HepG2 (cell line): Measurements from ENCODE around the gene SP5. TPM values are rescaled to one million over a fixed set of nuclear protein-coding genes. Genes with fewer than 3 reads are reported as not detected.

ENCODE experiments used
- GPN1 ChIP-seq: sonication (generic); formaldehyde crosslinking; IDR thresholded peaks from 2 replicates; pipeline ENCODE4 v1.5.1; 2020; ENCODE audit warnings: missing genetic modification reagents, borderline replicate concordance
- KDM6A ChIP-seq: IDR thresholded peaks from 2 replicates; pipeline ENCODE4 v1.6.1; 2016; ENCODE audit warnings: low read depth
- MLLT10 ChIP-seq: sonication (generic); formaldehyde crosslinking; IDR thresholded peaks from 2 replicates; pipeline ENCODE4 v1.4.0; 2020; ENCODE audit warnings: missing genetic modification reagents
- NFKBIZ ChIP-seq: IDR thresholded peaks from 2 replicates; pipeline ENCODE4 v1.6.1; 2018; ENCODE audit warnings: missing genetic modification reagents, missing compliant biosample characterization
- PPARG ChIP-seq: conservative IDR thresholded peaks from 2 replicates; pipeline ENCODE4 v1.6.1; 2016; ENCODE audit warnings: missing biosample characterization, missing genetic modification reagents
- SCMH1 ChIP-seq: sonication (generic); formaldehyde crosslinking; IDR thresholded peaks from 2 replicates; pipeline ENCODE4 v1.9.0; 2021; ENCODE audit warnings: missing genetic modification reagents, mild to moderate bottlenecking, borderline replicate concordance
- TEAD2 ChIP-seq: sonication (generic); formaldehyde crosslinking; IDR thresholded peaks from 2 replicates; pipeline ENCODE4 v1.9.0; 2021; ENCODE audit warnings: missing genetic modification reagents
- ZMYM4 ChIP-seq: sonication (generic); formaldehyde crosslinking; IDR thresholded peaks from 2 replicates; pipeline ENCODE4 v1.8.1; 2023; ENCODE audit warnings: mild to moderate bottlenecking, missing genetic modification reagents
- ZNF3 ChIP-seq: IDR thresholded peaks from 2 replicates; pipeline ENCODE4 v1.7.0; 2017; ENCODE audit warnings: inconsistent platforms
- polyA plus RNA-seq, 8 experiments: library from polyadenylated mRNA; depleted of rRNA in 3 of 8; stranded (reverse) in 7 of 8; unstranded in 1 of 8; fragments of >200 nt; fragmentation: Illumina TruSeq in 4 of 8; extraction: Trizol in 4 of 8; gene quantifications; 2 replicates each; pipeline versions ENCODE4 v1.2.1 to v1.2.3, GENCODE V29; 2011 to 2016; ENCODE audit warnings: low read depth in 4 of 8, missing spikeins in 1 of 8, mixed read lengths in 1 of 8; ENCODE audit not compliant: insufficient read depth in 1 of 8
- total RNA-seq, 5 experiments: library from RNA; depleted of rRNA; stranded (reverse); fragments of >200 nt; fragmentation: Illumina TruSeq; extraction: Trizol; gene quantifications; 2 replicates each; pipeline ENCODE4 v1.2.3, GENCODE V29; 2016; ENCODE audit warnings: low read depth in 1 of 5
- TF ChIP-seq, protein P1 (sequence below): sonication (generic); formaldehyde crosslinking; IDR thresholded peaks from 2 replicates; pipeline ENCODE4 v1.5.1; 2020; ENCODE audit warnings: mild to moderate bottlenecking, missing genetic modification reagents
- TF ChIP-seq, protein P2 (sequence below): sonication (generic); formaldehyde crosslinking; IDR thresholded peaks from 2 replicates; pipeline ENCODE4 v1.5.0; 2020; ENCODE audit warnings: missing genetic modification reagents, mild to moderate bottlenecking, borderline replicate concordance
- TF ChIP-seq, protein P3 (sequence below): sonication (generic); formaldehyde crosslinking; conservative IDR thresholded peaks from 2 replicates; pipeline ENCODE4 v1.4.0; 2020; ENCODE audit warnings: missing genetic modification reagents
- TF ChIP-seq, protein P4 (sequence below): sonication (generic); formaldehyde crosslinking; IDR thresholded peaks from 2 replicates; pipeline ENCODE4 v1.8.0; 2022; ENCODE audit warnings: mild to moderate bottlenecking, missing genetic modification reagents, borderline replicate concordance
- TF ChIP-seq, protein P5 (sequence below): IDR thresholded peaks from 2 replicates; pipeline ENCODE4 v1.6.1; 2016; ENCODE audit warnings: mild to moderate bottlenecking
- TF ChIP-seq, protein P6 (sequence below): sonication (generic); formaldehyde crosslinking; conservative IDR thresholded peaks from 2 replicates; pipeline ENCODE4 v1.8.0; 2022; ENCODE audit warnings: low read depth, missing genetic modification reagents

SP5 gene
- total and polyA plus RNA-seq, 2 of the 13 experiments (the other 11 are each of a cell fraction or from before 2014, with no cell fraction given) = 50.8 to 119 TPM

DNA sequence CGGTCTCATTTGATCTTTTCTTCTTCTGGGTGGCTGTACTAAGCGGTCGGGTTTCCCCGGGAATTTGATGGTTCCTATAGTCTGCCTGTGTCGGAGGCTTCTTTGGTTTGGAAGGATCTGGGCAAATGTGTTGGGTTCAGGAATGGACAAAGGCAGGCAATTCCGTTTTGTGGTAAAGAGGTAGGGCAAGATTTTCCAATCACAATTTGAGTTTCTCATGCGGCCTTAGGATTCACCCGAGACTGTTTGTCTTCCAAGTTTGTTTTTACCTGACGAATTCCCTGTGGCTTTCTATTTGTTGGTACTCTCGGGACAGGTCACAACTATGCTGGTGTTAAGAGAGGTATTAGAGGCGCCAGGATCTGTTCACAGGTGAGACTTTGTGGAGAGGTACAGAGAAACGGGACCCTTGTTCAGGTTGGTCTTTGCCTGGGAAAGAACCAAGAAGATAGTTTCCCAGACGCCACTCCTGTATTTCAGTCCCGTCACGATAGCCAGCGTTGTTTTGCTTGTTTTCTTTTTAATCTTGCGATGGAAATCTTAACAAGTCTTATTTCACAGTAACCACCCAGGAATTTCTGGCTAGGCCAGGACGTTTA is 3.0 kb downstream of the SP5 start (continued):
- TF ChIP-seq, protein P1, sequence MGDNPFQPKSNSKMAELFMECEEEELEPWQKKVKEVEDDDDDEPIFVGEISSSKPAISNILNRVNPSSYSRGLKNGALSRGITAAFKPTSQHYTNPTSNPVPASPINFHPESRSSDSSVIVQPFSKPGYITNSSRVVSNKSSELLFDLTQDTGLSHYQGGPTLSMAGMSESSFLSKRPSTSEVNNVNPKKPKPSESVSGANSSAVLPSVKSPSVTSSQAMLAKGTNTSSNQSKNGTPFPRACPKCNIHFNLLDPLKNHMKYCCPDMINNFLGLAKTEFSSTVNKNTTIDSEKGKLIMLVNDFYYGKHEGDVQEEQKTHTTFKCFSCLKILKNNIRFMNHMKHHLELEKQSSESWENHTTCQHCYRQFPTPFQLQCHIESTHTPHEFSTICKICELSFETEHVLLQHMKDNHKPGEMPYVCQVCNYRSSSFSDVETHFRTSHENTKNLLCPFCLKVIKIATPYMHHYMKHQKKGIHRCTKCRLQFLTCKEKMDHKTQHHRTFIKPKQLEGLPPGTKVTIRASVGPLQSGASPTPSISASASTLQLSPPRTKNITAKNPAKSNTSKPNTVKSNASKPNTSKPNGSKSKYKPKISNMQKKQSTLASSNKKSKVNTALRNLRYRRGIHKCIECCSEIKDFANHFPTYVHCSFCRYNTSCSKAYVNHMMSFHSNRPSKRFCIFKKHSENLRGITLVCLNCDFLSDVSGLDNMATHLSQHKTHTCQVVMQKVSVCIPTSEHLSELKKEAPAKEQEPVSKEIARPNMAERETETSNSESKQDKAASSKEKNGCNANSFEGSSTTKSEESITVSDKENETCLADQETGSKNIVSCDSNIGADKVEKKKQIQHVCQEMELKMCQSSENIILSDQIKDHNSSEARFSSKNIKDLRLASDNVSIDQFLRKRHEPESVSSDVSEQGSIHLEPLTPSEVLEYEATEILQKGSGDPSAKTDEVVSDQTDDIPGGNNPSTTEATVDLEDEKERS (CRISPR knock-in tag) = no peak
- TF ChIP-seq MLLT10 (CRISPR knock-in tag) (peak; percentile 11; the same call in 1 of the 2 replicates), KDM6A (no peak), NFKBIZ (CRISPR knock-in tag) (no peak), ZNF3 (CRISPR knock-in tag) (no peak), ZMYM4 (no peak), PPARG (no peak; the same call in 1 of the 2 replicates), SCMH1 (no peak), TEAD2 (CRISPR knock-in tag) (no peak), GPN1 (no peak)
- TF ChIP-seq, protein P2, sequence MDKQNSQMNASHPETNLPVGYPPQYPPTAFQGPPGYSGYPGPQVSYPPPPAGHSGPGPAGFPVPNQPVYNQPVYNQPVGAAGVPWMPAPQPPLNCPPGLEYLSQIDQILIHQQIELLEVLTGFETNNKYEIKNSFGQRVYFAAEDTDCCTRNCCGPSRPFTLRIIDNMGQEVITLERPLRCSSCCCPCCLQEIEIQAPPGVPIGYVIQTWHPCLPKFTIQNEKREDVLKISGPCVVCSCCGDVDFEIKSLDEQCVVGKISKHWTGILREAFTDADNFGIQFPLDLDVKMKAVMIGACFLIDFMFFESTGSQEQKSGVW = no peak
- TF ChIP-seq, protein P3, sequence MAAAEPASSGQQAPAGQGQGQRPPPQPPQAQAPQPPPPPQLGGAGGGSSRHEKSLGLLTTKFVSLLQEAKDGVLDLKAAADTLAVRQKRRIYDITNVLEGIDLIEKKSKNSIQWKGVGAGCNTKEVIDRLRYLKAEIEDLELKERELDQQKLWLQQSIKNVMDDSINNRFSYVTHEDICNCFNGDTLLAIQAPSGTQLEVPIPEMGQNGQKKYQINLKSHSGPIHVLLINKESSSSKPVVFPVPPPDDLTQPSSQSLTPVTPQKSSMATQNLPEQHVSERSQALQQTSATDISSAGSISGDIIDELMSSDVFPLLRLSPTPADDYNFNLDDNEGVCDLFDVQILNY (CRISPR knock-in tag) = no peak
- TF ChIP-seq, protein P4, sequence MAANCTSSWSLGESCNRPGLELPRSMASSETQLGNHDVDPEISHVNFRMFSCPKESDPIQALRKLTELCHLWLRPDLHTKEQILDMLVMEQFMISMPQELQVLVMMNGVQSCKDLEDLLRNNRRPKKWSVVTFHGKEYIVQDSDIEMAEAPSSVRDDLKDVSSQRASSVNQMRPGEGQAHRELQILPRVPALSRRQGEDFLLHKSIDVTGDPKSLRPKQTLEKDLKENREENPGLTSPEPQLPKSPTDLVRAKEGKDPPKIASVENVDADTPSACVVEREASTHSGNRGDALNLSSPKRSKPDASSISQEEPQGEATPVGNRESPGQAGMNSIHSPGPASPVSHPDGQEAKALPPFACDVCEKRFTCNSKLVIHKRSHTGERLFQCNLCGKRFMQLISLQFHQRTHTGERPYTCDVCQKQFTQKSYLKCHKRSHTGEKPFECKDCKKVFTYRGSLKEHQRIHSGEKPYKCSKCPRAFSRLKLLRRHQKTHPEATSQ = no peak
- TF ChIP-seq, protein P5, sequence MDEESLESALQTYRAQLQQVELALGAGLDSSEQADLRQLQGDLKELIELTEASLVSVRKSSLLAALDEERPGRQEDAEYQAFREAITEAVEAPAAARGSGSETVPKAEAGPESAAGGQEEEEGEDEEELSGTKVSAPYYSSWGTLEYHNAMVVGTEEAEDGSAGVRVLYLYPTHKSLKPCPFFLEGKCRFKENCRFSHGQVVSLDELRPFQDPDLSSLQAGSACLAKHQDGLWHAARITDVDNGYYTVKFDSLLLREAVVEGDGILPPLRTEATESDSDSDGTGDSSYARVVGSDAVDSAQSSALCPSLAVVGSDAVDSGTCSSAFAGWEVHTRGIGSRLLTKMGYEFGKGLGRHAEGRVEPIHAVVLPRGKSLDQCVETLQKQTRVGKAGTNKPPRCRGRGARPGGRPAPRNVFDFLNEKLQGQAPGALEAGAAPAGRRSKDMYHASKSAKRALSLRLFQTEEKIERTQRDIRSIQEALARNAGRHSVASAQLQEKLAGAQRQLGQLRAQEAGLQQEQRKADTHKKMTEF (CRISPR knock-in tag) = no peak
- TF ChIP-seq, protein P6, sequence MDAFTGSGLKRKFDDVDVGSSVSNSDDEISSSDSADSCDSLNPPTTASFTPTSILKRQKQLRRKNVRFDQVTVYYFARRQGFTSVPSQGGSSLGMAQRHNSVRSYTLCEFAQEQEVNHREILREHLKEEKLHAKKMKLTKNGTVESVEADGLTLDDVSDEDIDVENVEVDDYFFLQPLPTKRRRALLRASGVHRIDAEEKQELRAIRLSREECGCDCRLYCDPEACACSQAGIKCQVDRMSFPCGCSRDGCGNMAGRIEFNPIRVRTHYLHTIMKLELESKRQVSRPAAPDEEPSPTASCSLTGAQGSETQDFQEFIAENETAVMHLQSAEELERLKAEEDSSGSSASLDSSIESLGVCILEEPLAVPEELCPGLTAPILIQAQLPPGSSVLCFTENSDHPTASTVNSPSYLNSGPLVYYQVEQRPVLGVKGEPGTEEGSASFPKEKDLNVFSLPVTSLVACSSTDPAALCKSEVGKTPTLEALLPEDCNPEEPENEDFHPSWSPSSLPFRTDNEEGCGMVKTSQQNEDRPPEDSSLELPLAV = no peak
